Cardiac septum (tissue), 1 donor: Measurements from ENCODE around the gene CALCOCO1. TPM values are rescaled to one million over a fixed set of nuclear protein-coding genes. Genes with fewer than 3 reads are reported as not detected.
A peak's percentile ranks its signal among the peaks of the same experiment; 100 is the strongest.

Experiments
- DNase-seq: peaks from one replicate; pipeline ENCODE4 v3.0.0-alpha.2; 2020; ENCODE audit warnings: low spot score
- intact Hi-C: fragments of 100-400 bp; cut with DNase I; formaldehyde crosslinking; loops from one replicate; pipeline ENCODE4 v1.14.0; 2022
- total RNA-seq: library from RNA; stranded (reverse); fragmentation: NEBNext Ultra II Directional; extraction: Animal tissue kit (Norgen Biotek cat#: 25700); gene quantifications from one replicate; pipeline ENCODE4 v1.2.1, GENCODE V29; 2021
- donor health status: DM: no; HTN: no; CAD: no.

CALCOCO1 gene
- total RNA-seq, 1 donor from 2014 or later = 158 TPM

DNA sequence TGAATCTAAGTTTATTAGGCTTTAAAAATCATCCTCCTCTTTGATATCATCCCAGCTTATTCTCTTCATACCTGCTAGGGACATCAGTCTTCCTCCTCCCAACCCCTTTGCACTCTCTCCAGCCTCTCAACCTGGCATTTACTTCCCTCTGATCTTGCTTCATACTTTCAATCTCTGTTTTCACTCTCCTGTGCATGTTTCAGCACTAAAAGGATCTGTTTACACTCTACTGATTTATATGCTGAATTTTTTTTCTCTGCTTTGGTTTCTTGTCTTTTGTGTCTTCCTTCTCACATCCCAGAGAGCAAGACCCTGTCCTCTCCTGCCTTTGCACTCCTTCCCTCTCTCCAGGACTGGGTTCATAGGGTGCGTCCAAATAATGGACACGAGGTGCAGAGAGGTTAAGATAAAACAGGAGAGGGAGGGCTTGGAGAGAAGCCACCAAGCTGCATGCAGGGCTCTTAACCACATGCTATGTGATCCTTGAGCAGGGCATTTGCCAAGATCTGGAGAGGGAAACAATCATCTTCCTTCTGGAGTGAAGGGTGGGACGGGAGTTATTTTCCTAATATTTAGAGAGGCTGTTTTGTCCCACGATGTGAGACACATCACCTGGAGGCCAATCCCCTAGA, 27.5 kb upstream of the CALCOCO1 start:
- DNase-seq = no peak
- intact Hi-C loops = no loop called here

DNA sequence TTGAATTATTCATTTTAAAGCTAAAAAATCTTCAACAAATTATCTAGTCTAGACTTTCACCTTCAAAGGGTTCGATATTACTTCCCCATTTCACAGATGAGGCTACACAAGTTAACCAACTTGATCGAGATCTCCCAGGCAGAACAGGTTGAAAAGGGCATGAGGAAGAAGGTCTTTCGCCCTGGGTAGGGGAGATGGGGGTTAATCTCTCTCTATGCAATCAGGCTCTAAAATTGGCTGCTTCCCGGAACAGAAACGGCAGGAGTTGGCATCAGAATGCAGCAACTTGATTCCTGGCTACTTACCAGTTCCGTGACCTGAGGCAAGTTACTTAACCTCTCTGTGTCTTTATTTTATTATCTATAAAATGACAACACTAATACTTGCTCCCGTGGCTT, 26.9 kb upstream of the CALCOCO1 start:
- intact Hi-C loops = no loop called here
- no peak for DNase-seq

DNA sequence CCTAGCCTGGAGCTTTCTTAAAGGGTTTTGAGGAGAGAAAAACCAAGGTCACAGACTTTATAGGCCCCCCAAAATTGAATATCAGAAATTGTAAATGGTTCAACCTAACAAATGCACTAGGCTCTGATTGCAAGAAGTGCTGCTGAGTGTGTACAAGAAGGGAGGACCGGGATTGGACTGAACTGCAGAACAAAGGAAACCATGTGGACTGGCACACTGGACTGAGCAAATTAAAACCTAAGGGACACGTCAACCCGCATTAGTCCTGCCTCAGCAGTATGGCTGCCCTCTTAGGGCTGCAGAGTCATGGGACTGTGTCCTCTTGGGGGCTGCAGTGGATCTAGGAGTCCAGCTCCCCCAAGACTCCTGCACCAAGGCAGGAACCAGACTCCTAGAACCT, 25.4 kb upstream of the CALCOCO1 start:
- intact Hi-C loops = no loop called here

DNA sequence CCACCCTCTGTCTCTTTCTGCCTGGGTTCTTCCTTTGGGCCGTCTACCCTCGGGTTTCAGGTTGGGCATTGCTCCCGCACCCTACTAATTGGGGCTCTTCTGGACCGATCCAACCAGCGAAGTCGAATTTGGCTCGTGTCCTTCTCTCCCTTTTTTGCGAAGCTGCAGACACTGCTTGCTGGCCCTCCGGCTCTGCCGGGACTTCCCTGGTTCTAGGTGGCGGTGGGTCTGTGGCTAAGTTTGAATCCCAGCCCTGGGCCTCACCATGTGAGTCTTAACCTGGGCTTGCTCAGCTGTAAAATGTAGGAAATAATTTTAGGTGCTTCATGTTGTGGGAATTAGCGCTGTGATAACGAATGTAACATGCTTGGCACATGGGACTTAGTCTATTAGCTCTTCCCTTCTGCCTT, 24.9 kb upstream of the CALCOCO1 start:
- intact Hi-C loops = no loop called here

More for the DNA sequence above, 25.4 kb upstream of the CALCOCO1 start:
- no peak for DNase-seq

DNA sequence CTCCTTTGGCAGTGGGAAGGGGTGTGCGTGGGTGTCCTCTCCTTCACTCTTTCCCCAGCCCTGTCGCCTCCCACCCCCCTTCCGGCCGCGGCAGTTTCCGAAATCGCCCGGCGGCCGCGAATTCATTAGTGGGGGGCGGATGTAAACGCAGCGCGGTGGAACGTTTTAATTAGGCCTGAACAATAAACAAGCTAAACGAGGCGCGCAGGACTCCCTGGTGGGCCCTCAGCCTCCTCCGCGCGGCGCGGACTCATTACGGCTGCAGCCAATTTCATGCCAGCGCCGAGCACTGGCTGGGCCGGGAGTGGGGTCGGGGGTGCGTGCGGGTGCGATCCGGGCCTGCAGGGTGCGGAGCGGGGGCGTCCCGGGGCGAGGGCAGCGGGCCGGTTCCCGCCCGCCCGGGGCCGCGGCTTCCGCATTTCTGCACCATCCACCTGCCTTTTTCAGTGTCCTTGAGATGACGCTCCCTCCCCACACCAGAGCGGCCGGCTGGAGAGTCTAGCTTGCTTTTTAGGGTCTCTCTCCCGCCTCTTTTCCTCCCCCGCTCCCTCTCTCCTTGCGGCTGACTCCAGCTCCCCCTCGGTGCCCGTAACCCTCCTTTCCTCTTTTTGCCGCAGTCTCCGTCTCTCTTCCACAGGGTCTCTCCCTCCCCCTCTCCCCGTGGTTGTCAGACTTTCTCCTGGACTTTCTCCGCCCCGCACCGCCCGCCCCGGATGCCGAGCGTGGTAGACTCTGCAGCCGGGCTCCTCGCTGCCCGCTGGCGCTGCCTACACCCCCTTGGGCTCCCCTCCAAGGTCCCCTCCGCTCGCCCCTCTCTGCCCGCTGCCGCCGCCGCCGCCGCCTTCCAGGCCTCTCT, 24.3 kb upstream of the CALCOCO1 start, which contains the start of gene CISTR:
Gene CISTR, minus strand, starts transcription at position 644 of the 856 bp plus-strand sequence.
- intact Hi-C loops = no loop called here
- DNase-seq = no peak

More for the DNA sequence above, 24.9 kb upstream of the CALCOCO1 start:
- no peak for DNase-seq

DNA sequence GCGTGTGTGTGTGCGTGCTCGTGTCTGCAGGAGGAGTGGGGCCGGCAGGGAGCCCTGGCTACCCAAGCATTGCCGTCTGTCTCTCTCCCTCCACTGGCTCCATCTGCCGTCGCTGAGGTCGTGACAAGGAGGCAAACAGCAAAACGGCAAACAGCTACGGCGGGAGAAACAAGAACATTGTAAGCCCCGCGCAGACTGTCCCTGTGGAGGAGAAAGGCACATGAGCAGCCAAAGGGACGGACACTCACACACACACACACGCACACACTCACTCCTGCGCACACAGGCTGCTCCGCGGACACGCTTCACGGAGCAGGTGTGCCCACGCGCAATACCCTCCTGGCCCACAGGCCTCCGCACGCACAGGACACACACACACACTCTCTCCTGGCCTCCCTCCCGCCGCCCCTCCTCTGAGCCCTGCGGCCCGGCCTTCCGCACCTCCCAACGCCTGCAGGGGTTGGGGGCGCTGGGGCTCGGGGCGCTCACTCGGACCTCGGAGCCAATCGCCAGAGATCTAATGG, 23.6 kb upstream of the CALCOCO1 start:
- intact Hi-C loops = no loop called here
- no peak for DNase-seq

DNA sequence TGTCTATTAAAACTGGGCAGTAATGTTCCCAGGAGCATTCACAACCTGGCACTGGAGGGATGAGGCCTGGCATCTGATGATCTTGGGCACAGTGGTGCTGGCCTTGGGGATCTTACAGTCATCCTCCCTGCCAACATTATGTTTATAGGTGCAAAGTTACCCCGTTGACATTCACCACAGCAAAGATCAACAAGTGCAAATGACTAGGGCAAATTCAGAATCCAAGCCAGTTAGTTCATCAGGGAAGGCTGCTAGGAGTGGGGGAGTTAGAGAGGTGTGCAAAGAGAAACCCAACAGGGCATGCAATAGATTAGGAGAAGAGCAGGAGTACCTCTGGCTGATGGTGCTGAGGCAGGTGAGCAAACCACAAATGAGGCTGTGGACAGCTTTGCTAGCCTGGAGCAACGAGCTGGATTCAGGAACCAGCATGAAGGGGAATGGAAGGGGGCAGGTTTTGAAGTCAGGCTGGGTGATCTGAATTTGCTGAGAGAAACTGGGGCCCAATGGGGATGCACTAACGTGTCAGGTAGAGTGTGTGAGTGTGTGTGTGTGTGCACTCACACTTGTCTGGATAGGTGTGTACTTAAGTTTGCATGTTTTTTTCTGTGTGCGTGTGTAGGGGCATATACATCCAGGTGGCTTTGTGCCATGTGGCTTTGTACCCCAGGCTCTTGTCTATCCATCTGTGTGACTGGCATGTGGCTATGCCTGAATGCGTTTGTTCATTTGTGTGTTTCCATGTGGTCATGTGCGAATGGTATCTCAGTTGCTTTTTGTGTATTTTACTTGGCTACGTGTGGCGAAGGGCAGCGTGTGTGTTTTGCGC, 22.9 kb upstream of the CALCOCO1 start:
- intact Hi-C loops = loop anchor here (10.0 kb wide), 1 partner anchor 205 kb away; no protein-coding TSS in a partner anchor

DNA sequence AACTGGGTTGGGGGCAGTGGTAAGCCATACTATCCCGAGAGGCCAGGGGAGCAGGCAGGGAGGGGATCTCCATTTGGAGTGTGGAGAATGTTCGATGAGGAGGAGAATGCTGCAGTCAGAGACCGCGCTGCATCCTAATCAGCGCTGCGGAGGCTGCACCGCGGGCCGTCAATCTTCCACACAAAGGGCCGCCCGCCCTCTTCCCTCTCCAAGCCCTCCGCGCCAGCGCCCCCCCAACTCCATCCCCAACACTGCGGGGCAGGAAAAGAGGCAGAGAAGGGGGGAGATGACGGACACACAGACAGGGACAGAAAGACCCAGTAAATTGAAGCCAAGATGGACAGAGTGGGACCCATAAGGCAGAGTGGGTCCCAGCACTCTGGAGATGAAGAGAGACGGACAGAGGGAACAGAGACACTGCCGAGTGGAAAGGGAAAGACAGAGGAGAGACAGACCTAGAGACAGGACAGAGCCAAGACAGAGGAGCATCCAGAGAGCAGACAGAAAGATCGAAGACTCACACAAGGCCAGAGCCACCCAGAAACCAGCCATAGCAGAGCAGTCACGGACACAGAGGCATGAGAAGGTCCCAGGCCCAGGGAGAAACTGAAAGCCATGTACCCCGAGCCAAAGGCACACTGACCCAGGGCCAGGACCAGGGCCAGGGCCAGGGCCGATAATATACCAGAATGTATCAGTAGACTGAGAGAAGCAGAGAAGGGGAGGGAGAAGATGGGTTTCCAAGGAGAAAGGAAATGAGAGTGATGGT, 21.0 kb upstream of the CALCOCO1 start:
- intact Hi-C loops = loop anchor here (10.0 kb wide), 1 partner anchor 203 kb away; no protein-coding TSS in a partner anchor
- DNase-seq = no peak

More for the DNA sequence above, 22.9 kb upstream of the CALCOCO1 start:
- DNase-seq = no peak

DNA sequence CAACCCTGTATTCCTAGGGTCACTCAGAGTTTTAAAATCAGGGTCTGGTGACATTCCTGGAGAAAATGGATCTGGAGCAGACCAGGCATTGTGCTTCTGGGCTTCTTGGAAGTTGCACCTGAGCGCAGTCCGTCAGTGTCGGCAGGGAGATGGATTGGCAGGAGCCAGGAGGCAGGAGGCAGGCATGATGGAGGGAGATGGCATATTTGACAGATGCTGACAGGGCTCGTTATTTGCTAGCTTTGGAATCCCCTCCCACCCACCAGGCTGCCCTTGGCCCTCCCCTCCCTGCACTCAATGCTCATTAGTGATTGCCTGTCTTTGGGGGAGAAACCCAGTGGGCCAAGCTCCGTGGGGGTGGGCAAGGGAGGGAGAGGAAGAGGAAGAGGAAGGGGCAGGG, 19.8 kb upstream of the CALCOCO1 start:
- DNase-seq = no peak
- intact Hi-C loops = loop anchor here (10.0 kb wide), 1 partner anchor 202 kb away; no protein-coding TSS in a partner anchor

DNA sequence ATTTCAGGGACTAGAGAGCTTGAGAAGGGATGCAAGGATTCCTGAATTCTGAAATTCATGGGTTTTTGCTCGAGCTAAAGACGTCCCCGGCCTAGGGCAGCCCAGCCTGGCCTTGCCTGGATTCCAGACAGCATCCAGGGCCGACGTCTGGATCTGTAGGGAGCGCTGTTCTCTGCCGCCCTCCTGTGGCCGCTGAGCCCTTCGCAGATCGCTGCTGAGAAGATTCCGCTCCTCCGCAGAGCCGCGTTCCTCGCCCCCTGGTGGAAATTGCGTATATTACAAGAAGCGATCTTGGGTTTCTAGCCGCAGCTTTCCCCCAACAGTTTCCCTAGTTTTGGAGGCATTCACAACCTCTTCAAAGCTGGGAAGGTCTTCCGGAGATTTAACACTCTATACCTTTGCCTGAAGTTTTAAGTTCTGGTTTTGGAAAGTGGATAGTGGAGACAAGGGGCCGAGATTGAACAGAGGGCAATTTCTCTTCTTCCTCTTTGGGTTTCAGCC, 19.4 kb upstream of the CALCOCO1 start:
- DNase-seq = peak; percentile 97
- intact Hi-C loops = loop anchor here (10.0 kb wide), 1 partner anchor 202 kb away; no protein-coding TSS in a partner anchor

DNA sequence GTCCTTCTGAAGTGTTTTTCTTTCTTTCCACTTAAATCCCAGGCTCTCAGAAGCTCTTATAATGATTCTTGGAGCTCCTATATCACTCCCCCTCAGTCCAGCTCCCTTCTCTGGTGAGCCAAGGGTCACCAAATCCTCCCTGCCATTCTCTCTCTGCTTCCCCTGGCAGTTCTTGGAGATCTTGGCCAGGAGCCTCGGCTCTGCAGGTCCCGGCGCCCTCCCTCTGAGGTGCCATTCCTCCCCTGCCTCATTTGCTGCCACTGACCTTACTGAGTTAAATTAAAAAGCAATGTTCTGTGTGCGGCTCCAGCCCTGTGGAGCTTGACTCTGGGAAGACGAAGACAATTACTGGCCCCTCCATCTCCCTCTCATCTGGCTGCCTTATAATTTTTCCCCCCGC, 17.5 kb upstream of the CALCOCO1 start:
- DNase-seq = no peak
- intact Hi-C loops = loop anchor here (10.0 kb wide), 1 partner anchor 200 kb away; no protein-coding TSS in a partner anchor

DNA sequence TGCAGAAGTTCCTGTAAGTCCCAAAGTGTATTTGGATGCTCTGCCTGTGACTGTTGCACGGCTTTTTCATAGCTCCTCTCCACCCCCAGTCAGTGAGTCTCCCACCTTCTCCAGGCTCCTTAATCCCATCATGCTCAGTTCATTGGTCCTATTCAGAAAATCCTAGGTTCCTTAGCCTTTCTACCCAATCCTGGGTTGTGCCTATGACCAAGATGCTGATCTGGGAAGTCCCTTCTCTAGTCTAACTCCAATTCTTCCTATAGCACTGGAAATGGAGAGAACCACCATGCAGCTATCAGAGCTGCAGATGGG, 16.8 kb upstream of the CALCOCO1 start:
- no peak for DNase-seq
- intact Hi-C loops = loop anchor here (10.0 kb wide), 1 partner anchor 199 kb away; no protein-coding TSS in a partner anchor

DNA sequence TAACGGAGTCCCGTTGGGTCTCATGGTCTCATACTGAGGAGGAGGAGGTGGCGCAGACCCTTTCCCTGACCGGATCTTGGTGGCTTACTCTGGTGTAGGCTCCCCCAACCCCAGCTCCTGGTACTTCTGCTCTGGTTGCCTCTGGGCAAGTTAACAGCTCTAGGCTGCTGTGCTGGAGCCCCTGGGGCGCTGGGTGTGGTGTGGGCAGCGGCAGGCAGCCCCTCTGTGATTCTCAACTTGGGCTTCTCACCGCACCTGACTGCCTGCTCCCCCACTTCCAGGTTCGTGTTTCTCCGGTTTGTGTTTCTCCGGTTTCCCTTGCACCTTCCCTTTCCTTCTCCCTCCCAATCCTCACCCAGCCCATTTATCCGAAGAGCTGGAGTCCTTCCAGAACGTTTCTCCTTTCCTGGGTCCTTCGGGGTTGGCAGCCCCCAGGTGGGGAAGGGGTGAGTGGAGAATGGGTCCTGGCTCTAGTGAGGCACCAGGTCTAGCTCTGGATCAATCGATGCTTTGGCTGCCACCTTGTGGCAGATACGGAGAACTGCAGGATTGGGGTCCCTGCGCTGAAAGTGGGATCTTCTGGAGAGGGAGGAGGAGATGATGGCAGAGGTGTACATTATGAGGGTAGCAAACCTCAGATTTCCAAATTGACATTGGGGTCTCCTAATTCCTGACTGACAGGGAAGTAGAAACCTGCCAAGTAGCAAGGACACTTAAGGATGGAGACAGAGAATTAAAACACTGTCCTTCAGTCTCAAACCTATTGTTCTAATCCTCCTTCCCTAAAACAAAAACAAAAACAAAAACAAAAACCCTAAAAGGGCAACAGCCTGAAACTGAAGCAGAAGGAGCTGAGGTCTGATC, 16.2 kb upstream of the CALCOCO1 start:
- DNase-seq = no peak
- intact Hi-C loops = loop anchor here (1.0 to 10.0 kb wide), 2 partner anchors 42 to 199 kb away; no protein-coding TSS in a partner anchor

DNA sequence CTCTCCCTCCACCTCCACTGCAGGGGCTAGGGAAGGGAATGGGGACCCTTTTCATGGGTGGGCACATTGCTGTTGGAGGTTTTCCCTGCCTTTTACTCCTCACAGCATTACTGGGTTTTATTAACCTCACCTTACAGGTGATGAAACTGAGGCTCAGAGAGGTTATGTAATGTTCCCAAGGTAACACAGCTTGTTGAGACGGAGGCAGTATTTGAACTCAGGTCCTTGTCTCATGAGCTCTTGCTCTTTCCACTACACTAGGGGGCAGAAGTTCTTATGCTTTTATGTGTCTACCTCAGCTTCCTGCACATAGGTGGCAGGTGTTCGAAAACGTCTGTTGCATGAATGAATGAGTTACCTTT, 12.9 kb upstream of the CALCOCO1 start:
- DNase-seq = no peak
- intact Hi-C loops = loop anchor here (10.0 kb wide), 1 partner anchor 195 kb away; no protein-coding TSS in a partner anchor

DNA sequence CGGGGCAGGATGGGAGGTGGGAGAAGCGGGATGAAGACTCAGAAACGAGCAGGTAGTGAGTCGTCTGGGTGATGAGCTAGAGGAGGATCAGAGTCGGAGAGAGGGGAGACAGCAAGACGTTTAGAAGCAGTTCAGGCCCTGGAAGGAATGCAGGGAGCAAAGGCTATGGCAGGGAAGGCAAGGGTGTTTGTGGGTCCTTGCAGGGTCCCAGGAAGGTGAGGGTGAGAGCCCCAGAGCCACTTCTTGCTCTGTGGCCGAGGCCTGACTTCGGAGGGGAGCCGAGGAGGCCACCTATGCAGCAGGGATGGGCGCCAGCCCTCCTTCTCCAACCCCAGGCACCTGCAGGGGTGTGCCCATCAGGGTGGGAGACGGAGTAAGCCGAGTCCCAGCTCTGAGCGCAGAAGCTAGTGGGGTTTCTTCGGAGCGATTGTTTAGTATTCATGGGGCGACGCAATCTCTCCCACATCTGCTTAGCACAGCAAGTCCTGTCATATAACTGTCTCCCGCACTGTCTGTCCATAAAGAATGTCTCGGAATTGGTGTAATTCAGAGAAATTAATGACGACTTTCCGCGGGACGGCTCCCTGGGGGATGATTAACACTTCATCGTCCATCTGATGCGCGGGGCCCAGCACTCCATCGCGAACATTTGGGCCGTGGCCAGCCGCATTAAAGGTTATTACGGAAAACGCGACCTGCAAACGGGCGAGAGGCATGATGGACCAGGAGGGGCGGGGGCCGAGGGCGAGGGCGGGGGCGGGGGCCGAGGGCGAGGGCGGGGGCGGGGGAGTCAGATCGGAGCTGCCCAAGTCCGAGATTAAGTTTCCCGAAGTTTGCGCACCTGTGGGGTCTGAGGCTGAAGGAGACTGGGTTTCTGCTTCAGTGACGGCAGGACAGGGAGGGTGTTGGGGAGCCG, 12.2 kb upstream of the CALCOCO1 start:
- intact Hi-C loops = loop anchor here (10.0 kb wide), 1 partner anchor 195 kb away; no protein-coding TSS in a partner anchor
- DNase-seq = no peak

DNA sequence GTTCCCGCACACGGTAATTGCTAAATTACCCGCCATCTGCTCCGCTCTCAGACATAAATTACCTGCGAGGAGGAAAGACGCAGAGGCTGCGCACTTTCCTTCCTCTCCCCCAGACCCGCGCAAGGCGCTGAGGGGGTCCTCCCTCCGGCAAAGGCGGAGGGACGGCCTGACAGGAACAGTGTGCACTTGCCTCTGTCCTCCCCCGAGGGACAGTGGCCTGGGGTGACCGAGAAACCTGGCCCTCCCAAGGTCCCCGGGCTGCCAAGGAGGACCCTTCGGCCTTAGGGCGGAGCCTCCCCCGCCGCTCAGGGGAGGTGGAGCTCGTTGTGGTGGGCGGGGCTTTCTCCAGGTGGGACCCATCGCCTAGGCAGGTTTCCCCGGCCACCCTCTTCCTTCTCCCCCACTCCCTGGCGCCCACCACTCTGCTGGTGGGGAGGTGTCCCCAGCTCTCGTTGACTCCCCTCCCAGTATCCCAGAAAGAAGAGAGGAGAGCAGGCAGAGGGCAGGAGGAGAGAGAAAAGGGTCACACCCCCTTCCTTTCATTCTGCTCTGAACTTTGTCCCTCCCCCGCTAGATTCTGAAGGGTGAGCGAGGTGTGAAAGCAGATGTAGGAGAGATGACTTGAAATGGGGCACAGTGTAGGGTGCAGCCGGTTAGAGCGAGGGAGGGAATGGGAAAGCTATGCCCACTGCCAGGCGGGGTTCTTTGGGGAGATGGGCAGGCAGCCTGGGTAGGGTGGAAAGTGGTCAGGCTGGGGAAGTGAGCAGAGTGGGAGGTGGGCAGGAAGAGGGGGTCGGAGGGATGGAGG, 11.4 kb upstream of the CALCOCO1 start:
- DNase-seq = peak; percentile 61
- intact Hi-C loops = no loop called here
